GM18498 (cell line): ENCODE results near the gene C1orf74.
A peak's percentile ranks its signal among the peaks of the same experiment; 100 is the strongest.

Source experiments
- ATAC-seq: cut with Tn5 transposase; IDR thresholded peaks from one replicate; pipeline ENCODE4 v1.9.1; 2021; ENCODE audit warnings: mild to moderate bottlenecking, moderate library complexity; ENCODE audit not compliant: unreplicated experiment

C1orf74 gene

DNA sequence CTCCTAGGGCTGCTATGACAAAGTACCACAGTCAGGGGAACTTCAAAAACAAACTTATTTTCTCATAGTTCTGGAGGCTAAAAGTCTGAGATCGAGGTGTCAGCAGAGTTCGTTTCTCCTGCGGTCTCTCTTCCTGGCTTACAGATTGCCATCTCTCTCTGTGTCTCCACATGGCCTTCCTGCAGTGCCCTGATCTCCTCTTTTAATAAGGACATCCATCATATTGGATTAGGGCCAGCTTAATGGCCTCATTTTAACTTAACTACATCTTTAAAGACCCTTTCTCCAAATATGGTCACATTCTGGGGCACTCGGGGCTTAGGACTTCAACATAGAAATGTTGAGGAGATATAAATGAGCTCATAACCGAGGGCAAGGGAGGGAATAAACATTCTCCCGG is 12.2 kb downstream of the C1orf74 start:
- no peak for ATAC-seq

DNA sequence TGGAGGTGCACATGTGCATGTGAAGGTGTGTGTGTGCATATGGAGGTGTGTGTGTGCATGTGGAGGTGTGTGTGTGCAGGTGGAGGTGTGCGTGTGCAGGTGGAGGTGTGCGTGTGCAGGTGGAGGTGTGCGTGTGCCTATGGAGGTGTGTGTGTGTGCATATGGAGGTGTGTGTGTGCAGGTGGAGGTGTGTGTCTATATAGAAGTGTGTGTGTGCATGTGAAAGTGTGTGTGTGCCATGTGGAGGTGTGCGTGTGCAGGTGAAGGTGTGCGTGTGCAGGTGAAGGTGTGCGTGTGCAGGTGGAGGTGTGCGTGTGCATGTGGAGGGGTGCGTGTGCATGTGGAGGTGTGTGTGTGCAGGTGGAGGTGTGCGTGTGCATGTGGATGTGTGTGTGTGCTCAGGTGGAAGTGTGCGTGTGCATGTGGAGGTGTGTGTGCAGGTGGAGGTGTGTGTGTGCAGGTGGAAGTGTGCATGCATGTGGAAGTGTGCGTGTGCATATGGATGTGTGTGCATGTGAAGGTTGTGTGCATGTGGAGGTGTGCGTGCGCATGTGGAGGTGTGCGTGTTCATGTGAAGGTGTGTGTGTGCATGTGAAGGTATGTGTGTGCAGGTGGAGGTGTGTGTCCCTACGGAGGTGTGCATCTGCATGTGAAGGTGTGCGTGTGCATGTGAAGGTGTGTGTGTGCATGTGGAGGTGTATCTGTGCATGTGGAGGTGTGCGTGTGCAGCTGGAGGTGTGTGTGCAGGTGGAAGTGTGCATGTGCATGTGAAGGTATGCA is 13.5 kb downstream of the C1orf74 start:
- ATAC-seq: no peak

DNA sequence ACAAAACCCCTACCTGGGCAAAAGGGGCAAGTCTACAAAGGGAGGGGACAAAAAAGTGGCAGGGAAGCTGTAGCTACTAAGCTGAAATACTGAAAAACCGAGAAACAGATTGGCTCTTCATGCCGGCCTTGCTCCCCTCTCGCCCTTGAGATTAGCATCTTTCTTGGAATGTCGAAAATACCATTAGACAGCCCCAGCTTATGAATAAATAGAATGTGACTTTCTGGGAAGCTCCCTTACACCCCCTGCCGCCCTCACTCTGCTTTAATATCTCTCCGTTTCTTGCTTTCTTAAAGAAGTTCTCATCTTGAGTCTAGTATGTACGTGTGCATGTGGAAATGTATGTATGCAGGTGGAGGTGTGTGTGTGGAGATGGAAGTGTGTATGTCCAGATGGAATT is 14.4 kb downstream of the C1orf74 start:
- ATAC-seq: no peak

DNA sequence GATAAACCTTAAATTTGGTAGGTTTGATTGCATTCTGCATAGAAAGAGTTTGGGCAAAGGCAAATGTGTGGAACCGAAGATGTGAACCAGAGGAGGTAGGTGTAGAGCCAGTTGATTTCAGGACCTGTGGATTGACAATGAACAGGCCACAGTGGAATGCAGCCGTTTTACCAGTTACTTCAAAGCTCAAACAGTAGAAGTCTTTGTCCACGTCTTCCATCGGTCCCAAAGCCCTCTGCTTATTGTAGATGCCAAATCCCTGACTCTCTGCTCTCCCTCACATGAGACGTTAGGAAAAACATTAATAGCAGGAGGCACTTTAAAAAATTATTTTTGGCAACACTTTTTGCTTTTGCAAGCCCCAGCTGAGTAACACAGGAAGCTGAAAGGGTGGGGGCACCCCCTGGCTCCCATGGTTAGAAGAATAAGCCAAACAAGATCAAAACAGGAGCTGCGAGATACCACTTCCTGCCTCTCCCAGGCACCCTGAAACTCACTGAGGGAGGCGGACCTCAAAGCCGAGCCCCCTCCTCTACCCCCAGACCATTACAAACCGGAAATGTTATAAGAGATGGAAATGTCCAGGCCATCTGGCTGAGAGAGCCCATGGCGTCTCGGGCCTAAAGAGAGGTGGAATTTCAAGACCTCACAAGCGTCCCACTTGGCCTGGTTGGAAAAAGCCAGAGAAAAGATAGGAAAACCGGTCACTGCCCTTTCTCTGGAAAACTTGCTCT is 15.0 kb downstream of the C1orf74 start:
- ATAC-seq: peak; percentile 79

DNA sequence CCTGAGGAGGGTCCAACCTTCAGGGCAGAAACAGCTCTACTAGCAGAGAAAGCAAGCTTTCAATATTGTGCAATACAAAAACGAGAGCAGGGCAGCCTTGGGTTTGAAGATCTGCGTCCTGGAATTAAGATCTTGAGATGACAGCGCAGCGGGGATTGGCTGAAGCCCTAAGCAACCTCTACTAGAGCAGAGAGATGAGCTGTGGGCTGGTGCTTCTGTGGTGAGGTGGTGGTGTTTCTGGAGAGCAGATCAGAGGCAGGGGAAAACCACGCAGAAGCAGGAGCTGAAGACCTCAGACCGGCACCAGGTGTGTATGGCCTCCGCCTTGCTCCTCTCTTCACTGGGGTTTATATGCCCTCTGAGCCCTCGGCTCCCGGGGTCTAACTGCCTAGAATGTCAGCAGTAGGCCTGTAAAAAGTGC is 16.0 kb downstream of the C1orf74 start:
- ATAC-seq: peak; percentile 84

DNA sequence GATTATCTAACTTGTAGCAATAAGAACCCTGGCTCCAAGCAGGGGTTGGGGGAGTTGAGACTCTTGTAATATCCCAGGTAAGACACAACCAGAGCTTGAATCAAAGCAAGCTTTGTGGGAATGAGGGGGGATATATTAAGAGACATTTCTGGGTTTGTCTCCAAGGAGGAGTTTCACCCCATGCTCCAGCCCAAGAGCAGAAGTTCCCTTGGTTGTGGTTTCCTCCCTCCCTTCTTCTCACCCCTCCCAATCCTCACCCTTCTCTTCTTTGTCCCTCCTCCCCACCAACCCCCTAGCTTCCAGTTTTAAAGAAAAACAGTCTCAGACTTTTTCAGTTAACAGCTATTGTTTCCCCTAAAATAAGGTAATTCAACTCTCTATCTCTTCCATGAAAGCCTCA is 16.7 kb downstream of the C1orf74 start:
- no peak for ATAC-seq

DNA sequence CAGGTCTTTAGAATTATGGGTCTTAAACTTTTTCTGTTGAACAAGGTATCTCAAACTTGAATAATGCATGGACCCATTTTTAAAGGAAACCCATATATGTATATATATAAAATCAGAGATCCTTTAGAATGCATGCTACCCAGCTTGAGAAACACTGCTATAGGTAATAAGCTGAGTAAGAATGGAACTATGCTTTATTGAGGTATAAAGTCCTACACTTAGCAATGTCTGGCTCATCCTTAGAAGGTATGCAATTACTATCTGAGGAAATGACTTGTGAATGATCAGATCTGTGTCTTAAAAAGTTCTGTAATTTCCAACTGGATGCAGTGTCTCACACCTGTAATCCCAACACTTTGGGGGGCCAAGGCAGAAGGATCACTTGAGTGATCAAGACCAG is 17.3 kb downstream of the C1orf74 start:
- ATAC-seq: no peak

DNA sequence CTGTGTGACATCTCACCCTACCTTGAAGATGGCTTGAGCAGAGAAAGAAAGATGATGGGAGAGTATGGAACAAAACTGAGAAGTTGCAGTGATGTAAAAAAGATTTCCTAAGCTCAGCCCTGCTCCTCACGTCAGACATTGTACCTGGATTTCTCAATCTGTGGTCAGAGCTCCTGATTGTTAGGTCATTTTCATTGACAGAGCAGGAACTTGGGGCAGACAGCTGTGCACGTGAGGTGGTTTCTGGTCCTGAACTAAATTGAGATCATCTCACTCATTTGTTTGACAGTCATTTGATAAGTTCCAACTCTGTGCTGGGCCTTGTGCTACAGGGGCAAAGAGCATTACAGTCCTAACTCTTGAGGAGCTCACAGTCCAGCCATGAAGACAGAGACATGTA is 18.3 kb downstream of the C1orf74 start:
- ATAC-seq: no peak

DNA sequence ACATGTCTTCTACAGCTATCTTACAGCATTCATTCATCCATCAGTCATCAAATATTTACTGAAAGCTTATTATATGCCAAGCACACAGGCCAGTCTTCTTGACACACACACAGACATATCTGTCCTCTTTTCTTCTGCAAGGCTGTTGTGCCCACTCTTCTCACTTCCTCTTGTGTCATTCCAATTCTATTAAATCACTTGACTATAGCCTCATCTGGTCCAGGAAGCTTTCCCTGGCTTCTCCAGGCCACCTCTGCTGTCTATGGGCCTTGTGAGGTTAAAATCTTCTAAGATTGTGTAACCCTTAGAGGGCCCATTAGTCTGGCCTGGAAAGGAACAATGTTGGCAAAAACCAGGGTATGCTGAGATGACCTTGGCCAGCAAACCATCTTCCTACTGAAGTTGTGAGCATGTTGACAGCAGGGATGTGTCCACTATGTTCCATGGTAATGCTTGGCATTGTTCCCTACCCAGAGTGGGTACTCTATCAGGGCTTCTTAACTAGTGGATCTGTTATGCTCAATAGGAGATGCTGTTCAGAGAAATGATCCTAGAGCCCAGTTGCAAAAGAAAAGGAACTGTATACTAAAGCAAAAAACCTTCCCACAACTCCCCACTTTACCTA is 23.2 kb downstream of the C1orf74 start:
- no peak for ATAC-seq

DNA sequence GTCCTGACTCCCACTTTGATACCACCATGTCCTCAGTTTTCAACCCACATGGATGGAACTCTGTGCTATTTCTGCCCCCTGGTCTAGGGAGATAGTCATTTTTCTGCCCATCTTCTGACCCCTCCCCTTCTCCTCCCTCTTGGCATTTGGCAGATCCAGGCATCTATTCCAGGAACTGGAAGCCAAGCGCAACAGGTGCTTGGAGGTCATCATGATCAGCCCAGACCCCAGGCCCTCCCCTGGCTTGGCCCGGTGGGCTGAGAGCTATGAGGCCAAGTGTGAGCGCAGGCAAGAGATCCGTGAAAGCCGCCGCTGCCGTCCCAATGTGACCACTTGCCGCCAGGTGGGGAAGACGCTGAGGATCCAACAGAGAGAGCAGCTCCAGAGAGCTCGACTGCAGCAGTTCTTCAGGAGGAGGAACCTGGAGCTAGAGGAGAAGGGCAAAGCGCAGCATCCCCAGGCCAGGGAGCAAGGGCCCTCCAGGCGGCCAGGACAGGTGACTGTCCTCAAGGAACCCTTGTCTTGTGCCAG is 24.5 kb downstream of the C1orf74 start:
- no peak for ATAC-seq

DNA sequence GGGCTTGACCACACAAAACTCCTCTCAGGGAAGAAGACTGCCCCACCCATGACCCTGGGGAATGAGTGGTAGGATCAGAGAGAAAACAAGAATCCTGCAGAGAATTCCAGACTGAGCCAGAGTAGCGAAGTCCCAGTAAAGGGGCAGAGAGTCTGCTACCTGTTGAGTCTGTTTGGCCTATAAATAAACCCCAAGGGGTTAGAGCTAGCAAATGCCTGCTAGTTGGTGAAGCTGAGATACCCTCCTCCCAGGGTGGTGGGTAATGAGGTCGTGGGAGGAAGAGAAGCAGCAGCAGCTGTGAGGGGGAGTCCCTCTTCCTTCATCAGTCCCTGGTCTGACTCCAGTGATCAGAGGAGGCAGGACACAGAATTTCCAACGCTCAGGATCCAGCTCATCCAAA is 26.0 kb downstream of the C1orf74 start:
- no peak for ATAC-seq

DNA sequence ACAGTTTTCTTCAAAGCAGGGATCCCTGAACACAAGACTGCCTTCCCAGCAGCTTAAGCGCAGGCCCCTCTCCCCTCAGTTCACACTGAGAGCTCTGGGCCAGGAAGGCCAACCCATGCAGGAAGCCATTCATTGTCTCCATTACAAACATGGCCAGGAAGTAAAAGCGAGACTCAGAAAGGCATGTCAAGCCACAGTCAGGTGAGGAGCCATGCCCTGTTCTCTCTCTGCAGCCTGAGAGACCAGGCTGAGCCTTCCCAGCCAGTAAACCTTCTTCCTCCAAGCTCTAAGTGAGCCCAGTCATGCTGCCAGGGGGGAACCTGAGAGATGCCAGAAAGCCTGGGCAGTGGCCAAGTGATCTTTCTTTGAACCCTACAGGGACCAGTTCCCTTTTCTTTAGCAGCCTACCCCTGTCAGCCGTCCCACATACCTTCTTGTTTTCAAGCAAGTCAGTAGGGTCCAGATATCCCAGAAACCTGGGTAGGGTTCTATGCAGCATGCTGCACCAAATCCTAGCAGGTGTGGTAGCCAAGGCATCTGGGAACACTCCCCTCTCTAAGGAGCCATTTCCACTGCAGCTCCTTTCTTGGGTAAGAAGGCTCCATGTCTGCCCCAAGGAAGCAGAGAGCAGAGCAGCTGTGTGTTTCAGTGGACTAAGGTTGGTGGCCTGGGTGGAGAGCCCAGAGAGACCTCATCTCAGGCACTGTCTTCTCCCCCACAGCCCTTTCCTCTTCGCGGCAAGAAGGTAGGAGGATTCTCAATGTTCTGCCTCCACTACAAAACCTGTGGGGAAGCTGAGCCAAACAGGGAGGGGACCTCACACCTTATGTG is 27.5 kb downstream of the C1orf74 start:
- ATAC-seq: peak; percentile 44

DNA sequence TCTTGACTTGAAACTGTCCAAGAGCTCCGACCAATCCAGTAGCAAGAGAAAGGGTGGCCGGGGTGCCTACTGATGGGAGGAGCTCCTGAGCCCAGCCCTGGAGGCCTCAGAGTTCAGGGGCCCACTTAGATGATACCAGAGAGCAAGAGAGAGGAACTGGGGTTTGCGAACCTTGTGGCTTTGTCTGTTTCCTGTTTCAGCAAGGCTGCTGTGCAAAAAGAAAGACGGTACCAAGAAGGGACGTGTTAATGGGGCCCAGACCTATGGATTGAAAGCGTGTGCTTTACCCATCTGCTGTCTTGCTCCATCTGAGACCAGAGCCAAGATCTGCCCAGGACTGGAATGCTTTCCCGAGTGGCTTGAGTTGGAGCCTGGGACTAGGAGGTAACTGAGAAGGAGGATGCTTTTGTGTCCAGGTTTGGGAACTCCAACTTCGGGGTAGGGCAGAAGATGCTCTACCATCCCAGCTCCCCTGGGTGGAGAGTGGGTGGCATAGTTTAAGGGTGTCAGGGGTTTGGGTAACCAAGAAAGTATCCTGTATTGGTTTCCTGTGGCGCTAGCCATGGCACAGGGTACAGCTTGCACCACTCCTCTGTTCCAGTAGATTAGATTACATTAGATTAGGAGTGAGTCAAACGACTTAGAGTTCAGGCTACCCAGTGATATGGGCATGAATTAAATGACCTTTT is 28.3 kb downstream of the C1orf74 start, which contains the start of gene TRAF3IP3:
TRAF3IP3 (plus strand) TSS at position 128 of the 689 bp plus-strand sequence. CDS start 3,987 bp downstream, outside the sequence.
- ATAC-seq: peak; percentile 81

DNA sequence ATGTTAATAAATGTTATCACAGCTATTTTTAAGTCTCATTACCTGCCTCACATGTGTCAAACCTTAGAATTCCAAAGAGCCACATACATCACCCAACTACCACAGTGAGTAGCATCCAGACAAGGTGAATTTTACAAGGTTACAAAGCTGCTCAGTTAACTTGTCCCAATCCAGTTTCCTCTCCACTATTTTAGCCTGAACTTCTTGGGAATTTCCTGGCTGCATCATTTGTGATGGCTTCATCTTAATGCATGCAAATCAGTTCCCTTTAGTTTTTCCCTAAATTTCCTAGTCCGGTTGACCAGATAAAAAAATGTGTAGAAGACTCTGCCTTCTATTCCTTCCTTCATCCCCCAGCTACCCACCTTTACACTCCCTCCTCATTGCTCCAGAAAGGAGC is 29.1 kb downstream of the C1orf74 start:
- ATAC-seq: no peak

DNA sequence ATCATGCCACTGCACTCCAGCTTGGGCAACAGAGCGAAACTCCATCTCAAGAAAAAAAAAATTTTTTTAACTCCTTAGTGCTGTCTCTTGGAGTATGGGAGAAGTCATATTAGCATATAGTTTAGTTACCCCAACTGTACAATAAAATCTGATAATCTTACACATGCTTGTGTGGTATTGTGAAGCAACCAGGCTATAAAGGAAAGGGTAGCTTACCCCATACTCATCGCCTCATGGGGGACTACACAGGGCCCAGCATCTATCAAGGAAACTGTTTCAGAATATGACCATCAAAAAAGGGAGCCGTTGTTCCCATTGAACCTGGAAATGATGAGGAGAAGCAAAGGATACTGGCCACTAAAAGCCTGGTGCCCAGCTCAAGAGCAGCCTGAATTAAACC is 31.5 kb downstream of the C1orf74 start:
- ATAC-seq: no peak

DNA sequence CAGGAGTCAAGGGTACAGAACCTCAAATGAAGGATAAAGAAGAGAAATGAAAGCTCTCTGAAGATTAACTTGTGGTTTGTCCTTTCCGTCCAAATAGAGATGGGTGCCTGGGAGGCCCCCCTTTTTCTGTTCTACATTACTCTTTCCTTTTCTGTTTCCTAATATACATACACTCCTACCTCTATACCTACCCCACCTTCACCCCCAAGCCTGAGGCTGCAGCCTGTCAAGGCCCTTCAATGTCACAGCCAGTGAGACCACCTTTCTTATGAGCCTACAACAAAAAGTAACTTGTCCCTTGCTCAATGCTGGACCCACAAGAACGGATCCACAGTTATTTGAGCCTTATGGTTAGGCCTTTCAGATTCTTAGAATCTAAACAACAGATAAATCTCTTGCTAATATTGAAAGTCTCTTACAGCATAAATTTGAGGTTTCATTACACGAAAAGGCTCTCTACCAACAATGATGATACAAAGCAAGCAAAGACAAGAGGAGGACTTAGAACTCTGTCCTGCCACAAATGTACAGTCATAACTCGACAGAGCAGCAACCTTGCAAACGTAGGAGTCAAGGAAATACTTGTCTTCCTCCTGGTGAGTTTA is 32.6 kb downstream of the C1orf74 start:
- peak; percentile 45 for ATAC-seq

DNA sequence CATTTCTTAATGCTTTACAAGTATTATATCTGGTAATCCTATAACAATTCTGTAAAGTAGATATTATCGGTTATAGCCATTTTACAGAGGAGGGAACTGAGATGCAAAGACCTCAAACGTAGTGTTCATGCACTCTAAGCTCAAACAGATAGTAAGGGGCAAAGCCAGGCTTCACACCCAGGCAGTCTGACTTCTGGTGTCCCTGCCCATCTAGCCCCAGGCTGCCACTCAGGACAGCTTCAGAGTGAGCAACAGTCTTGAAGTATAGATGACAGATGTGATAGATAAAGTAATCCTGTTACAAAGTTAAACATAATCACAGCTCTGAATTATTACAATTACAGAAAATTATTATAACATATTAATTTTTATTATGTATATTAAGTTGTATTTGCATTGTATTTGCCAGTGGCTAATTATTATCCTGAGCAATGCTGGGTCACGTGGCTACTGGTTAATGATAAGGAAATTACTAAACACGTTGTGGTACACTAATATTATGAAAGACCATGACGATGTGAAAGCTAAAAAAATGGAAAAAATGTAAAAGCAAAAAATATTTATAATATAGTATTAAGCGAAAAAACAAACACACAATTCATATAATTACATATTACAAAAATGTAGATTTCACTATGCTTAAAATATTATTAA is 34.6 kb downstream of the C1orf74 start:
- ATAC-seq: no peak

DNA sequence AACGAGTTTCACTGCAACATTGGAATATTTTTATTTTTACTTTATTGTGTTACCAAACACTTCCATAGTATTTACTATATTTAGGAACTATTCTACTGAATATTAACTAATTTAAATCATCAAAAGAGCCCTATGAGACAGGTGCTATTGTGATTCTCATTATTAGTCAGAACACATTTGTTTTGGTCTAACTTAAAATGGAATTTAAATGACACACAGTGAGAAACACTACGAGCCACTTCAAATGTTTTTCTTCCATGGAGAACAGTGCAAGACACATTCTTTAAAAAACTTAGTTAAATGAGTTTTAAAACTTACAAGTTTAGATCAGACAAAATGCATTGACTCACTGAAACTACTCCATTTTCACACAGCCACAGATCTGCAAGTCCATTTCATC is 35.2 kb downstream of the C1orf74 start:
- ATAC-seq: no peak

DNA sequence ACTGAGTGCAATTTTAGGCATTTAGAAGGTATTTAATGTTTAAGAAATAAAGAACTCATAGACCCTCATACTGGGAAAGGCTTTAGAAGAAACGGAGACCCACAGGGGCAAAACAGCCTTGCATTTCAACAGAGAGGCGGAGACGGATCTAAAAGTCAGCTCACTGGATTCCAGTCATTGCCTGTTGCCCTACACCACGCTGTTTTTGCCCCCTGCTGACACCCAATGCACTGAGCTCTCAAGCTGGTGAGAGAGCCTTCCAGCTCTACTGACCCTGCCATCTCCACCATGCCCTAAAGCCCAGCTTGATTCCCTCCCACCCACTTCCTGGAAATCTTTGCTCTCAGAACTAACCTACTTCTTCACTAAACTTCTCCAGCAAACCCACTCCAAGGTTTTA is 35.7 kb downstream of the C1orf74 start:
- no peak for ATAC-seq
